Measurements from ENCODE around the gene DLL3.

- TF ChIP-seq CTCF (IDR thresholded peaks at IDR 0.05 in 2 of 3, conservative IDR thresholded peaks at IDR 0.05 in 1 of 3; ENCODE audit: borderline replicate concordance in 1 of 3, insufficient read depth in 1 of 3, low read depth in 2 of 3, low read length in 2 of 3), result no peak
- TF ChIP-seq POLR2AphosphoS5 (IDR thresholded peaks at IDR 0.05; ENCODE audit: low read depth, low read length), result no peak
- no peak for TF ChIP-seq SIN3A (IDR thresholded peaks at IDR 0.05; ENCODE audit: low read depth)
- no peak for TF ChIP-seq SP1 (IDR thresholded peaks at IDR 0.05; ENCODE audit: low read depth)
- no peak for TF ChIP-seq MAX (IDR thresholded peaks at IDR 0.05)
- TF ChIP-seq RAD21 (IDR thresholded peaks at IDR 0.05; ENCODE audit: low read depth), result no peak
- no peak for TF ChIP-seq JUND (IDR thresholded peaks at IDR 0.05)
- TF ChIP-seq POLR2A (IDR thresholded peaks at IDR 0.05; ENCODE audit: borderline replicate concordance, extremely low read depth, insufficient read depth, insufficient read length), result no peak
- TF ChIP-seq ATF3 (IDR thresholded peaks at IDR 0.05), result no peak
- no peak for TF ChIP-seq TCF7L2 (IDR thresholded peaks at IDR 0.05; ENCODE audit: borderline replicate concordance, extremely low read depth, insufficient read depth, insufficient read length)
- no peak for TF ChIP-seq YY1 (IDR thresholded peaks at IDR 0.05; ENCODE audit: extremely low read depth, insufficient replicate concordance, low read depth, low read length)
- no peak for TF ChIP-seq EZH2phosphoT487 (IDR thresholded peaks at IDR 0.05; ENCODE audit: borderline replicate concordance)
- no peak for TF ChIP-seq ZNF274 (IDR thresholded peaks at IDR 0.05; ENCODE audit: low read depth, low read length)
- TF ChIP-seq CEBPB (IDR thresholded peaks at IDR 0.05; ENCODE audit: low read depth), result no peak
Observed at GRCh38 chr19:39496063-39496462, 2.7 kb upstream of the DLL3 start.

All from HCT116 (cell line).